Erythroblast (primary cell): ENCODE results near the gene MYL9.
"Not testable (repeated sequence)": the region's sequence is repeated elsewhere in the genome, so short reads cannot be mapped to it uniquely, and the experiment has no call there.

ENCODE experiments used
- DNase-seq, 2 experiments: peaks; one replicate each; lab custom pipeline; 2025; lab: John Stamatoyannopoulos, UW
- GATA1 ChIP-seq: IDR thresholded peaks from 2 replicates; pipeline ENCODE4 v1.6.1; 2011; ENCODE audit warnings: low read depth, mild to moderate bottlenecking, control low read depth, low read length, moderate library complexity
- POLR2A ChIP-seq: IDR thresholded peaks from 2 replicates; pipeline ENCODE4 v1.6.1; 2011; ENCODE audit warnings: mild to moderate bottlenecking, low read length

Gene MYL9

DNA sequence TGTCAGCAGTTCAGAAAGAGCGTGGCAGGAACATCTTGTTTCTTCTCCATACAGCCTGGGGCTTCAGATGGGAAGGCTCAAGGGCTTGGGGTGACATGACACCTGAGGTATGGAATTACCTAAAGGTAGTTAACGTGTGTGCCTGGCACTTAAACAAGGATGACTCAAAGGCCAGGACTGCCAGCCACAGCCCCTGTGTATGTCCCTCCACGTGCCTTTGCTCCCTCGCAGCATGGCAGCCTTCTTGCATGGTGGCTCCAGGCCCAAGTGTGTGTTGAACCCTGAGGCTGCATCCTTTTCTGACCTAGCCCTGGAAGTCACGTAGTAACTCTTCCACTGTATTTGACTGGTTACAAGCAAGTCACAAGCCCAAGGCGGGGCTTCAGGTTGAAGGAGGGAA lies 33.6 kb upstream of the MYL9 start:
- DNase-seq = no peak
- TF ChIP-seq POLR2A (no peak), GATA1 (no peak)

DNA sequence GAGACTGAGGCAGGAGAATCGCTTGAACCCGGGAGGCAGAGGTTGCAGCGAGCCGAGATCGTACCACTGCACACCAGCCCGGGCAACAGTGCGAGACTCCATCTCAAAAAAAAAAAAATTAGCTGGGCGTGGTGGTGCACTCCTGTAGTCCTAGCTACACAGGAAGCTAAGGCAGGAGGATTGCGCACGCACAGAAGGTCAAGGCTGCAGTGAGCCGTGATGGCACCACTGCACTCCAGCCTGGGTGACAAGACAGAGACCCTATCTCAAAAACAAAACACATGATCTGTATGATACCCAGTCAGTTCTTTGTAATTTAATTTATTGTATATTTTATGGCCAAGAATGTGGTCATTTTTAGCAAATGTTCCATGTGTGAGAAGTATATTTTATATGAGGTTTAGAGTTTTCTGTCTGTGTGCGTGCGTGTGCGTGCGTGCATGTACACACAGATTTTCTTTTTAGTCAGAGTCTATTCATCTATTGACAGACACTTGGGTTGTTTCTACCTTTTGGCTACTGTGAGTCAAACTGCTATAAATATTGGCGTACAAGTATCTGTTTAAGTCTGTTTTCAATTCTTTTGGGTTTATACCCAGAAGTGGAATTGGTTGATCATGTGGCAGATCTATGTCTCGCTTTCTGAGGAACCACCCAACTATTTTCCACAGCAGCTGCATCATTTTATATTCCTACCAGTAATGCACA lies 22.2 kb upstream of the MYL9 start:
- DNase-seq = no peak
- TF ChIP-seq GATA1 (no peak), POLR2A (no peak)

DNA sequence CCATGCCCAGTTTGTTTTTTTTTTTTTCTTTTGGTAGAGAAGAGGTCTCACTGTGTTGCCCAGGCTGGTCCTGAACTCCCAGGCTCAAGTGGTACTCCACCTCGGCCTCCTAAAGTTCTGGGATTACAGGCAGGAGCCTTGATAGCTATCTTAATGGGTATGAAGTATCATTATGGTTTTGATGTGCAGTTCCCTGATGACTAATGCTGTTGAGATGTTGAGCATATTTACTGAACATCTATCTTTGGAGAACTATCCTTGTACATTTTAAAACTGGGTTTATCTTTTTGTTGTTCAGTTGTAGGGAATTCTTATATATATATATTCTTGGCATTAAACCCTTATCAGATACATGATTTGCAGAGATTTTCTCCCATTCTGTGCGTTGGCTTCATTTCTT lies 21.4 kb upstream of the MYL9 start:
- DNase-seq = no peak
- TF ChIP-seq POLR2A (no peak), GATA1 (no peak)

DNA sequence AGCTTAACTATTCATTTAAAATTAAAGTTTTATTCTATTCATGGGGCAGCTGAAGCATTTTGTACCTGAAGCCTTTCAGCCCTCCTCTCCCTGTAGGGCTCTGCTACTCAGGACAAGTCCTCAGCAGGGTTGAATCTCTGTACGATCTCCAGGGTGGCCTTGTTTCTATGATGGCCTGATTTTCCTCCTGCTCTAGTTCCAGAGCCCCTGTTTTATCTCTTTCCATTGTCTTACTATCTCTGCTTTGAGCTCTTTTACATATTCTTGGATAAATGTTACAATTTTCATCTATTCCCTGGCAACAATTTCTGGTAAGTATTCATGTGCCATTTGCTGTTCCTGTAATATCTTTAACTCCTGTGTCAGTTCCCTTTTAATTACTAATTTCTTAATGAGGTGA lies 19.8 kb upstream of the MYL9 start:
- no peak for TF ChIP-seq GATA1
- TF ChIP-seq POLR2A = no peak
- DNase-seq = no peak

DNA sequence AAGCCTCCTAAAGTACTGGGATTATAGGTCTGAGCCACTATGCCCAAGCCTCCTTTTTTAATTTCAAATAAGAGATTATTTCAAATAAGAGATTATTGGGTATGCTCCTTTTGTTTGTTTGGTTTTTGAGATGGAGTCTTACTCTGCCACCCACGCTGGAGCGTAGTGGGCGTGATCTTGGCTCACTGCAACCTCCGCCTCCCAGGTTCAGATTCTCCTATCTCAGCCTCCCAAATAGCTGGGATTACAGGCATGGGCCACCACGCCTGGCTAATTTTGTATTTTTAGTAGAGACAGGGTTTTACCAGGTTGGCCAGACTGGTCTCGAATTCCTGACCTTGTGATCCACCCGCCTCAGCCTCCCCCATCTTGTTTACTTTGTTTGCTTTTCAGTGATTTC lies 18.9 kb upstream of the MYL9 start:
- DNase-seq = not testable (repeated sequence)

DNA sequence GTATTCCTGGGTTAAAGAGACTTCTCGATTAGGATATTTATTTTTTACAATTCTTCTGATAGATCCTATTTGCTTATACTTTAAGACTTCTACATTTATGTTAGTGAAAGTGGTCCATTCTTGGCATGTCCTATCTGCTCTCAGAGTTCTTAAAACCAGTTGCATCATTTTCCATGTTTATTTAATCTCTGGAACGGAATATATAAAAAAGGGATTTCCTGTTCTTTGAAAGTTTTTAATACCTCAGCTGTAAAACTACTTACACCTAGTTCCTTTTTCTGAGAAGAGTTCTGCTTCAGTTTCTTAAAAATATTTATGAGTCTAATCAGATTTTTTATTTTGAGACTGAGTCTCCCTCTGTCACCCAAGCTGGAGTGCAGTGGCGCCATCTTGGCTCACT lies 18.0 kb upstream of the MYL9 start:
- no peak for TF ChIP-seq GATA1
- no peak for TF ChIP-seq POLR2A
- no peak for DNase-seq

DNA sequence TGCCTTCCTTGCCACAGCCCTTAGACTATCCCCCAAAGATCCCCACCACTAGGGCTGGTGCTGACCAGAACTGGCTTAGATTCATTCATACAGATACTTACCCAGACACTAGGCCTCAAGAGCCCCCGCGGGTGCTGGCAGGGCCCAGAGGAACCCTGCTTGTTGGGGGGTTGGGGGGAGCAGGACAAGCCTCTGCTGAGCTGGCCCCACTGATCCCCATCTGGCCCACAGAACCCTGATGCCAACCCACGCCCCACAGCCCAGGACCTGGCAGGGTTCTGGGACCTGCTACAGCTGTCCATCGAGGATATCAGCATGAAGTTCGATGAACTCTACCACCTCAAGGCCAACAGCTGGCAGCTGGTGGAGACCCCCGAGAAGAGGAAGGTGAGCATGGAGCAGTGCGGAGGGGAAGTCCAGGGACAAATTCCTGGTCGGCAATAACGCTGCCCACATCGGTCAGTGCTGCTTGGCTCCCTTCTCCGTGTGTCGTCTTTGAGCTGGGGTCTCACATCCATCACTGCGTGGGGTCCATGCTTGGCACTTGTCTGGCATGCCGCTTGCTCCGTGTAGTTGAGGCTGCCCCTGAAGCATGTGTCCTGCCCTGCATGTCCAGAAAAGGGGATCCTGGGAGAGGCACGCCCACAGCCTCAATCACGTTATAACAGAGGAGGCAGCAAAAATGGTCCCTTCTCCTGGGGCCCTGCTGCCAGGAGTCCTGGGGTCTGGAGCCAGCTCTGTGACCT lies 15.5 kb upstream of the MYL9 start:
- TF ChIP-seq POLR2A (no peak), GATA1 (no peak)
- DNase-seq = no peak

DNA sequence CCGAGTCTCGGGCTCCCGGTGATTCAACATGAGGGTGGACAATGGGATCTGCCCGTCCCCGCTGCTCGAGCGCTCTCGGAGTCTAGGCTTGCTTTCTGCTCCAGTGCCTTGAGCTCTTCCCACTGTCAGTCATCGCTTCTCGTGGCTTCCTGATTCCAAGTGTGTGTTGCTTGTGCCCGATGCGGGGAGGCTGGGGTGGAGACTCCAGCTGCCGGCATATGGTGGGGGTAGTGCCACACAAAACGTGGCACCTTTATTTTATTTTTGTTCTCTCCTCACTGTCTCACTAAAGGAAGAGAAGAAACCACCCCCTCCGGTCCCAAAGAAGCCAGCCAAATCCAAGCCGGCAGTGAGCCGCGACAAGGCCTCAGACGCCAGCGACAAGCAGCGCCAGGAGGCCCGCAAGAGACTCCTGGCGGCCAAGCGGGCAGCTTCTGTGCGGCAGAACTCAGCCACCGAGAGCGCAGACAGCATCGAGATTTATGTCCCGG lies 14.8 kb upstream of the MYL9 start:
- no peak for TF ChIP-seq GATA1
- TF ChIP-seq POLR2A = no peak
- no peak for DNase-seq

DNA sequence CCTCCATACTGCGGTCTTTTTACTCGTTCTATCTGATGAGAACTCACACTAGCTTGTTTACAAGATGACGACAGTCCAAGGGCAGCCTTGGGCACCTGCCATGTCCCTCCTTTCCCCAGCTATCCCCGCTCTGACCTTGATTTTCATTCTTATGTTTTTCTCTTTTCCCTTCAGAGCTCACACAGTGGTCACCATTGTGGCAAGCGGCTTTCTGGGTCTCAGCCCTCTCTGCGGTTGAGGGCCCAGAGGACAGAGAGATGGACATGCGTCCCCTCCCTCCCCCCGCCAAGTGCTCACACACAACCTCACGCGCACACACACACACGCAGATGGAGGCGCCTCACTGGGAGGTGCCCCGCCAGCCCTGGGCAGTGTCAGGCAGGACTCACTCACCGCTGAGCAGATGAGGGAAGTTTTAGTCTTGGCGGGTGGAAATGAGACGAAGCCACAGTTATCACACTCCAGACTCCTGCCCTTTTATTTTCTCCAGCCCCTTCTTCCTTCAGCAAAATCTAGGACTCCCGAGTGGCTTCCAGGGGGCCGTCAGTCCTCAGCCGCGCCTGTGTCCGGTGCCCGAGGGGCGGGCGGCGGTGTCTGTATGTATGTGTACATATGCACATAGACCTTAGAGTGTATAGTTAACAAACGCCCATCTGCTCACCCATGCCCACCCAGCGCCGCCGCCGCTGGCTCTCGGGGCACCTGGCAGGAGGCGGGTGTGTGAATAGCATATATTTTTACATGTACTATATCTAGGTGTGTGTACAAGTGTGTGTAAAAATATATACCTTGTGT lies 13.8 kb upstream of the MYL9 start:
- no peak for TF ChIP-seq GATA1
- TF ChIP-seq POLR2A = no peak
- no peak for DNase-seq

DNA sequence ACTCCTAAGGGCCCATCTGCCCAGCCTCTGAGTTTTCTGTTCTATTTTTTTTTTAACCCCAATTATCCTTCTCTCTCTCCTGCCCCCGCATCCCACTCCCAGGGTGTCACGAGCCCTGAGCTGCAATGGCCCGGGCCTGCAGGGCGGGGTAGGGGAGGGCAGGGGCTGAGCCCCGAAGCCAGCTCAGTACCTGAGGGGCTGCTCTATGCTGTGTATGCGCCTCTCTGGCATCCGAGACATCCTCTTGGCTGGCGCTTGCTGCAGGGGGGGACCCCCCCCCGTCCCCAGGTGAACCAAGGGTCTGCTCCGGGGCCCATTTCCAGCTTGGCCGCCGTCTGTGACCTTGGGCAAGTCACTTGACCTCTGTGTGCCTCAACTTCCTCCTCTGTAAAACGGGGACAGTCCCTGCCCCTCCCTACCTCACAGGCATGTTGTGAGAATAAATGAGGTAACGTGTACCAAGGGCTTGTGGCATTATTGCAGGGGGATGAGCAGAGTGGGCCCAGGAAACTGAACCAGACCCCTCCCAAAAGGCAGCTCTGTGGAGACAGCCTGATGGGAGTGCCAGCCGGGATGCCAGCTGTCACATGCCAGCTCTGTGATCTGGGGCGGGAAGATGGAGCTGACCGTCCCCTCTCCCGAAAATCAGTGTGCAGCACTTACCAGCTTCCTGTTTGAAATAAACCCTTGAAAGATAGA lies 13.0 kb upstream of the MYL9 start:
- TF ChIP-seq GATA1 = no peak
- no peak for TF ChIP-seq POLR2A
- no peak for DNase-seq

DNA sequence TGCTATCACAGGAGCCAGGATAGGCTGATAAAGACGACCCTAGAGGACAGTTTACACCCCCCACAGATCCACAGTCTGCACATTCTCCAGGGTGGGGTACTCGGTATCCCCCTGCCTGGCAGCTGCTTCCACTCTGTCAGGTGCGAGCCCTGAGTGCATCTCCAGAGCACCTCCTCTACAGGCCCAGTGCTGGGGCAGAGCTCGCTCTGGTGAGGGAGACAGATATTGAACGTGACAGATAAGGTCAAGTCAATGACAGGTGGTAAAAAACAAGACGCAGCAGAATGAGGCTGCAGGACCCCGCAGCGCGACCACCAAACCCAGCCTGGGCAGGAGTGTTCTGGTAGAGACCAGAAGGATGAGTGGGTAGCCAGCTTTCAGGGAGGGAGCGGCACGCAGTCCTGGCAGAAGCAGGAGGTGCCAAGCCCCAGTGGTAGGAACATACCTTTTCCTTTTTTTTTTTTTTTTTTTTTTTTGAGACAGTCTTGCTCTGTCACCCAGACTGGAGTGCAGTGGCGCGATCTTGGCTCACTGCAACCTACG lies 12.4 kb upstream of the MYL9 start:
- TF ChIP-seq POLR2A = no peak
- TF ChIP-seq GATA1 = no peak
- DNase-seq = no peak

DNA sequence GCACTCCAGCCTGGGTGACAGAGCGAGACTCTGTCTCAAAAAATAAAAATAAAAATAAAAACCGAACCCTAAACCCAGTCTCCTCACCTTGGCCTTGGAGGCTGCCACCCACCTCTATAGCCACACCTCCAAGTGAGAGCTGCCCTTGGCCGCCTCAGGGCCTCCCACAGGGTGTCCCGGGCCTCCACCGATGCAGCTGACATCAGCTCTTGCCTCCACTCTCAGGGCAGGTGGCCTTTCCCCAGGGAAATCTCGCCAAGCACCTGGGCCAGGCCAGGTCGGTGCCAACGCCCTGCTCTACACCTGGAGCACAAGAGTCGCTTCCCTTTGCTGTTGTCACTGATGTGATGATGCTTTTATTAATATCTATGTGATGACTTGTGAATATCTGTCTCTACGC lies 8.9 kb upstream of the MYL9 start:
- no peak for DNase-seq
- no peak for TF ChIP-seq POLR2A
- no peak for TF ChIP-seq GATA1

DNA sequence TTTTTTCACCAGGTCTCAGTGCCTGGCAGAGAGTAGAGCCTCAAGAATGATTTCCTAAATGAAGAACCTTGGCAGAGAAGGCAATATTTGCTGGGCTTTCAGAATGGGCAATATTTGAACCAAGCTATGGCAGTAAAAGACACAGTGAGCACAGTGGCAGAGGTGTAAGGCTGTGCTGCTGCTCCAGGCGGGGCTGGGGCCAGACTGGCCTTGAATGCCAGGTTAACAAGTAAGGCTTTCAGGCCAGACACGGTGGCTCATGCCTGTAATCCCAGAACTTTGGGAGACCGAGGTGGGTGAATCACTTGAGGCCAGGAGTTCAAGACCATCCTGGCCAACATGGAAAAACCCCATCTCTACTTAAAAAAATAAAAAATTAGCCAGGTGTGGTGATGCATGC lies 8.5 kb upstream of the MYL9 start:
- TF ChIP-seq POLR2A (no peak), GATA1 (no peak)
- DNase-seq = no peak
